ENCODE measurements around the gene SCAPER.

SCAPER gene

GRCh38 chr15:76467136-76467535, 438.0 kb downstream of the SCAPER start:
- Histone ChIP-seq H2AFZ (ENCODE audit: low read depth, low read length) (no peak overlapping the region), H3K4me2 (ENCODE audit: low read length) (no peak overlapping the region), H3K4me3 (ENCODE audit: low read length) (no peak overlapping the region), H3K27ac (ENCODE audit: low read length) (no peak overlapping the region), H3K9ac (ENCODE audit: low read length) (no peak overlapping the region), H3K79me2 (ENCODE audit: low read length) (no peaks in the 10 kb centered on the region), H3K27me3 (ENCODE audit: low read depth, low read length) (no peaks in the 10 kb centered on the region), H3K9me3 (ENCODE audit: insufficient read depth, low read length) (peaks cover 9% of the 10 kb centered on the region; the same call in 1 of the 2 replicates), H3K36me3 (replicated peaks; ENCODE audit: low read depth, low read length) (peaks cover 3% of the 10 kb centered on the region), H3K4me1 (ENCODE audit: low read length) (no peaks in the 10 kb centered on the region), H4K20me1 (ENCODE audit: insufficient read depth, low read length) (no peaks in the 10 kb centered on the region)
- TF ChIP-seq CTCF (IDR thresholded peaks at IDR 0.05; ENCODE audit: low read depth, low read length): no peak
- no peak for TF ChIP-seq EZH2phosphoT487 (IDR thresholded peaks at IDR 0.05; ENCODE audit: low read depth)

- H3K9me3 ChIP-seq (ENCODE audit: insufficient read depth, low read length): peaks cover 9% of the 10 kb centered on the region; the same call in 1 of the 2 replicates
- H3K4me2 ChIP-seq (ENCODE audit: low read length): no peak overlapping the region
- H4K20me1 ChIP-seq (ENCODE audit: insufficient read depth, low read length): no peaks in the 10 kb centered on the region
- TF ChIP-seq EZH2phosphoT487 (IDR thresholded peaks at IDR 0.05; ENCODE audit: low read depth): no peak
- TF ChIP-seq CTCF (IDR thresholded peaks at IDR 0.05; ENCODE audit: low read depth, low read length): no peak
- H3K27me3 ChIP-seq (ENCODE audit: low read depth, low read length): no peaks in the 10 kb centered on the region
- H3K79me2 ChIP-seq (ENCODE audit: low read length): no peaks in the 10 kb centered on the region
- H2AFZ ChIP-seq (ENCODE audit: low read depth, low read length): no peak overlapping the region
- H3K9ac ChIP-seq (ENCODE audit: low read length): no peak overlapping the region
- no peaks in the 10 kb centered on the region for H3K4me1 ChIP-seq (ENCODE audit: low read length)
- H3K27ac ChIP-seq (ENCODE audit: low read length): no peak overlapping the region
- no peak overlapping the region for H3K4me3 ChIP-seq (ENCODE audit: low read length)
- H3K36me3 ChIP-seq (replicated peaks; ENCODE audit: low read depth, low read length): peaks cover 3% of the 10 kb centered on the region
Observed at GRCh38 chr15:76465728-76466127, 439.4 kb downstream of the SCAPER start.

GRCh38 chr15:76464247-76464646, 440.9 kb downstream of the SCAPER start:
- no peak for TF ChIP-seq EZH2phosphoT487 (IDR thresholded peaks at IDR 0.05; ENCODE audit: low read depth)
- no peak for TF ChIP-seq CTCF (IDR thresholded peaks at IDR 0.05; ENCODE audit: low read depth, low read length)

GRCh38 chr15:76460871-76461270, 444.3 kb downstream of the SCAPER start:
- no peaks in the 10 kb centered on the region for H3K36me3 ChIP-seq (replicated peaks; ENCODE audit: low read depth, low read length)
- H3K27me3 ChIP-seq (ENCODE audit: low read depth, low read length): no peaks in the 10 kb centered on the region
- no peak overlapping the region for H3K27ac ChIP-seq (ENCODE audit: low read length)
- H3K79me2 ChIP-seq (ENCODE audit: low read length): no peaks in the 10 kb centered on the region
- no peak overlapping the region for H2AFZ ChIP-seq (ENCODE audit: low read depth, low read length)
- H3K4me3 ChIP-seq (ENCODE audit: low read length): no peak overlapping the region
- no peak overlapping the region for H3K9ac ChIP-seq (ENCODE audit: low read length)
- no peaks in the 10 kb centered on the region for H3K4me1 ChIP-seq (ENCODE audit: low read length)
- no peaks in the 10 kb centered on the region for H4K20me1 ChIP-seq (ENCODE audit: insufficient read depth, low read length)
- H3K9me3 ChIP-seq (ENCODE audit: insufficient read depth, low read length): peaks cover 6% of the 10 kb centered on the region; the same call in 1 of the 2 replicates
- no peak overlapping the region for H3K4me2 ChIP-seq (ENCODE audit: low read length)
- no peak for TF ChIP-seq EZH2phosphoT487 (IDR thresholded peaks at IDR 0.05; ENCODE audit: low read depth)
- no peak for TF ChIP-seq CTCF (IDR thresholded peaks at IDR 0.05; ENCODE audit: low read depth, low read length)

More at GRCh38 chr15:76464247-76464646, 440.9 kb downstream of the SCAPER start:
- no peaks in the 10 kb centered on the region for H3K36me3 ChIP-seq (replicated peaks; ENCODE audit: low read depth, low read length)
- H3K27ac ChIP-seq (ENCODE audit: low read length): no peak overlapping the region
- no peaks in the 10 kb centered on the region for H4K20me1 ChIP-seq (ENCODE audit: insufficient read depth, low read length)
- H3K27me3 ChIP-seq (ENCODE audit: low read depth, low read length): no peaks in the 10 kb centered on the region
- no peaks in the 10 kb centered on the region for H3K79me2 ChIP-seq (ENCODE audit: low read length)
- no peak overlapping the region for H2AFZ ChIP-seq (ENCODE audit: low read depth, low read length)
- H3K4me2 ChIP-seq (ENCODE audit: low read length): no peak overlapping the region
- no peak overlapping the region for H3K4me3 ChIP-seq (ENCODE audit: low read length)
- no peaks in the 10 kb centered on the region for H3K4me1 ChIP-seq (ENCODE audit: low read length)
- H3K9me3 ChIP-seq (ENCODE audit: insufficient read depth, low read length): peaks cover 9% of the 10 kb centered on the region; the same call in 1 of the 2 replicates
- H3K9ac ChIP-seq (ENCODE audit: low read length): no peak overlapping the region

Data from OCI-LY3 (cell line).